H1 (cell line): ENCODE data around the gene KCNMA1. TPM values are rescaled to one million over a fixed set of nuclear protein-coding genes. Genes with fewer than 3 reads are reported as not detected.

Source experiments
- CTCF ChIA-PET: fragments of 300-600 bp; sonication (Branson Sonifier 250); formaldehyde crosslinking; loops from one replicate; lab custom pipeline; 2021; ENCODE audit not compliant: partially characterized antibody; lab: Charles Lee
- POLR2A ChIA-PET: fragments of 300-600 bp; sonication (Branson Sonifier 250); formaldehyde crosslinking; loops from one replicate; lab custom pipeline; 2021; ENCODE audit warnings: inconsistent platforms; ENCODE audit not compliant: partially characterized antibody; lab: Charles Lee
- DNase-seq, 2 experiments: peaks; one replicate each; pipeline versions ENCODE4 v3.0.0 to v3.0.0-alpha.2; 2010 to 2022; ENCODE audit warnings: low spot score in 2 of 2, low read depth in 1 of 2, mixed read lengths in 1 of 2
- FAIRE-seq: peaks from 2 replicates; lab custom pipeline; 2011; peaks lifted over from hg19 to GRCh38; lab: Jason Lieb, UNC
- H2AFZ ChIP-seq: 2 replicates; pipeline ENCODE4 v1.8.1; 2012; ENCODE audit warnings: low read length, inconsistent platforms
- H2AK5ac ChIP-seq: 2 replicates; pipeline ENCODE4 v1.6.1; 2013; ENCODE audit warnings: low read depth, low read length
- H2BK120ac ChIP-seq: replicated peaks from 2 replicates; pipeline ENCODE3; 2013; ENCODE audit warnings: low read depth, low read length, inconsistent platforms
- H2BK12ac ChIP-seq: 2 replicates; pipeline ENCODE4 v1.6.1; 2013; ENCODE audit warnings: low read depth, low read length
- H2BK15ac ChIP-seq: 2 replicates; pipeline ENCODE4 v1.6.1; 2013; ENCODE audit warnings: low read length
- H2BK20ac ChIP-seq: 2 replicates; pipeline ENCODE4 v1.6.1; 2013; ENCODE audit warnings: low read length
- H2BK5ac ChIP-seq: 2 replicates; pipeline ENCODE4 v1.6.1; 2013; ENCODE audit warnings: low read depth, low read length
- H3K14ac ChIP-seq: 2 replicates; pipeline ENCODE4 v1.6.1; 2013; ENCODE audit warnings: inconsistent platforms; ENCODE audit not compliant: insufficient read length
- H3K18ac ChIP-seq: 2 replicates; pipeline ENCODE4 v1.6.1; 2013; ENCODE audit warnings: low read length; ENCODE audit errors: extremely low read depth
- H3K23ac ChIP-seq: 2 replicates; pipeline ENCODE4 v1.6.1; 2013; ENCODE audit warnings: inconsistent platforms; ENCODE audit not compliant: insufficient read length
- H3K23me2 ChIP-seq: 2 replicates; pipeline ENCODE4 v1.6.1; 2013; ENCODE audit warnings: low read depth, low read length
- H3K27ac ChIP-seq: 2 replicates; pipeline ENCODE4 v1.6.1; 2011; ENCODE audit warnings: low read depth, low read length, inconsistent platforms
- H3K27me3 ChIP-seq, 4 experiments: replicated peaks in 1 of 4; 1 replicate in 1 of 4; 2 replicates in 3 of 4; pipeline versions ENCODE4 v1.6.1 to v1.8.1; 2011 to 2013; ENCODE audit warnings: low read length in 3 of 4, mild to moderate bottlenecking in 3 of 4, inconsistent platforms in 2 of 4, mixed read lengths in 2 of 4, moderate library complexity in 1 of 4; ENCODE audit not compliant: control insufficient read depth in 3 of 4, insufficient read depth in 3 of 4; ENCODE audit errors: extremely low read depth in 1 of 4
- H3K36me3 ChIP-seq, 4 experiments: 2 replicates each; pipeline versions ENCODE4 v1.6.1 to v1.8.1; 2011 to 2013; ENCODE audit warnings: mild to moderate bottlenecking in 4 of 4, low read length in 3 of 4, moderate library complexity in 2 of 4, control low read depth in 1 of 4, inconsistent platforms in 1 of 4; ENCODE audit not compliant: insufficient read depth in 4 of 4, control insufficient read depth in 2 of 4
- H3K4ac ChIP-seq: replicated peaks from 2 replicates; pipeline ENCODE3; 2013; ENCODE audit warnings: low read length, low read depth, mixed read lengths, inconsistent platforms; ENCODE audit not compliant: insufficient read length
- H3K4me1 ChIP-seq, 4 experiments: replicated peaks in 1 of 4; 1 replicate in 1 of 4; 2 replicates in 3 of 4; pipeline versions ENCODE4 v1.6.1 to v1.8.1; 2011 to 2013; ENCODE audit warnings: low read length in 3 of 4, inconsistent platforms in 2 of 4, mixed read lengths in 1 of 4; ENCODE audit not compliant: insufficient read depth in 4 of 4, control insufficient read depth in 3 of 4
- H3K4me2 ChIP-seq, 2 experiments: 2 replicates each; pipeline versions ENCODE4 v1.6.1 to v1.8.1; 2011 to 2013; ENCODE audit warnings: low read depth in 2 of 2, low read length in 2 of 2, control low read depth in 1 of 2, inconsistent platforms in 1 of 2, mild to moderate bottlenecking in 1 of 2; ENCODE audit not compliant: insufficient read depth in 1 of 2
- H3K4me3 ChIP-seq, 4 experiments: fragments of 200-600, 300-600 bp in 1 of 4; sonication (generic), shearing (Covaris generic), sonication (Bioruptor Twin) in 1 of 4; 2 replicates each; pipeline versions ENCODE4 v1.5.1 to v1.8.1; 2011 to 2016; ENCODE audit warnings: low read length in 4 of 4, low read depth in 3 of 4, control low read depth in 2 of 4, inconsistent platforms in 2 of 4, mild to moderate bottlenecking in 2 of 4, mixed read lengths in 1 of 4, moderate library complexity in 1 of 4; ENCODE audit not compliant: insufficient read depth in 2 of 4; ENCODE audit errors: extremely low read depth in 1 of 4
- H3K56ac ChIP-seq: replicated peaks from 2 replicates; pipeline ENCODE3; 2013; ENCODE audit warnings: low read depth, mild to moderate bottlenecking, mixed read lengths, low read length, inconsistent platforms; ENCODE audit not compliant: insufficient read length
- H3K79me1 ChIP-seq: 2 replicates; pipeline ENCODE4 v1.6.1; 2013; ENCODE audit warnings: low read depth, low read length, control low read depth
- H3K79me2 ChIP-seq, 2 experiments: 2 replicates each; pipeline versions ENCODE4 v1.6.1 to v1.8.1; 2012 to 2013; ENCODE audit warnings: low read length in 2 of 2, mild to moderate bottlenecking in 2 of 2, inconsistent platforms in 1 of 2; ENCODE audit not compliant: insufficient read depth in 2 of 2, control insufficient read depth in 1 of 2
- H3K9ac ChIP-seq, 4 experiments: replicated peaks in 1 of 4; 1 replicate in 1 of 4; 2 replicates in 3 of 4; pipeline versions ENCODE4 v1.6.1 to v1.8.1; 2011 to 2013; ENCODE audit warnings: low read depth in 3 of 4, low read length in 3 of 4, control low read depth in 2 of 4, mild to moderate bottlenecking in 2 of 4, moderate library complexity in 2 of 4, inconsistent platforms in 1 of 4; ENCODE audit errors: extremely low read depth in 1 of 4
- H3K9me3 ChIP-seq, 2 experiments: 2 replicates each; pipeline versions ENCODE4 v1.6.1 to v1.8.1; 2012 to 2013; ENCODE audit warnings: mild to moderate bottlenecking in 2 of 2, moderate library complexity in 2 of 2, control low read depth in 1 of 2, inconsistent platforms in 1 of 2, low read depth in 1 of 2, low read length in 1 of 2, mixed read lengths in 1 of 2; ENCODE audit not compliant: insufficient read depth in 2 of 2
- H4K20me1 ChIP-seq, 2 experiments: replicated peaks in 1 of 2; 2 replicates each; pipeline versions ENCODE3 to v1.8.1; 2011 to 2013; ENCODE audit warnings: inconsistent platforms in 2 of 2, low read length in 2 of 2, mild to moderate bottlenecking in 1 of 2; ENCODE audit not compliant: insufficient read depth in 2 of 2, control insufficient read depth in 1 of 2
- H4K5ac ChIP-seq: 2 replicates; pipeline ENCODE4 v1.6.1; 2013; ENCODE audit warnings: low read length, low read depth, mixed read lengths, inconsistent platforms; ENCODE audit not compliant: insufficient read length
- H4K8ac ChIP-seq: 2 replicates; pipeline ENCODE4 v1.8.0; 2013; ENCODE audit warnings: mild to moderate bottlenecking, moderate library complexity, low read length, inconsistent platforms; ENCODE audit not compliant: insufficient read depth; ENCODE audit errors: extremely low read depth
- H4K91ac ChIP-seq: replicated peaks from 2 replicates; pipeline ENCODE3; 2013; ENCODE audit warnings: low read length, mixed read lengths, inconsistent platforms; ENCODE audit not compliant: insufficient read length
- ASH2L ChIP-seq: fragments of 200-600, 300-600 bp; sonication (generic); IDR thresholded peaks from one replicate; pipeline ENCODE4 v1.7.1; 2017; ENCODE audit warnings: low read length
- BRCA1 ChIP-seq: IDR thresholded peaks from 2 replicates; pipeline ENCODE4 v1.6.1; 2012; ENCODE audit warnings: low read depth, low read length, improper control_type of control experiment
- EZH2 ChIP-seq: fragments of 200-600 bp; sonication (generic); IDR thresholded peaks from 2 replicates; pipeline ENCODE4 v1.7.1; 2012; ENCODE audit warnings: low read depth, mild to moderate bottlenecking, moderate library complexity, low read length, inconsistent platforms; ENCODE audit not compliant: severe bottlenecking
- JUN ChIP-seq: IDR thresholded peaks from 2 replicates; pipeline ENCODE4 v1.6.1; 2011; ENCODE audit warnings: low read depth, mild to moderate bottlenecking, improper control_type of control experiment, low read length
- KDM5A ChIP-seq: fragments of 200-600 bp; IDR thresholded peaks from 2 replicates; pipeline ENCODE4 v1.7.1; 2012; ENCODE audit warnings: mild to moderate bottlenecking, low read length, inconsistent platforms, mixed read lengths
- NRF1 ChIP-seq: IDR thresholded peaks from 2 replicates; pipeline ENCODE4 v1.6.1; 2011; ENCODE audit warnings: mild to moderate bottlenecking, low read depth, low read length, improper control_type of control experiment
- SP1 ChIP-seq: IDR thresholded peaks from 2 replicates; pipeline ENCODE4 v1.6.1; 2011; ENCODE audit warnings: low read depth, low read length
- SP2 ChIP-seq: IDR thresholded peaks from 2 replicates; pipeline ENCODE4 v1.6.1; 2012; ENCODE audit warnings: mild to moderate bottlenecking, low read length, inconsistent platforms
- TAF1 ChIP-seq: IDR thresholded peaks from 2 replicates; pipeline ENCODE4 v1.6.1; 2011; ENCODE audit warnings: mild to moderate bottlenecking, low read depth, low read length
- WGBS, 2 experiments: shearing (Covaris generic) in 1 of 2; methylation state at CpG; one replicate each; pipeline versions ENCODE4 v1.1.6 to v1.1.7; 2013 to 2015; ENCODE audit warnings: low lambda C conversion rate in 2 of 2, mixed read lengths in 2 of 2, inconsistent platforms in 1 of 2, low coverage in 1 of 2, missing lambda C conversion rate in 1 of 2; ENCODE audit not compliant: insufficient replicate concordance in 2 of 2, insufficient coverage in 1 of 2, insufficient read length in 1 of 2; ENCODE audit errors: extremely low coverage in 1 of 2, missing lambda C conversion rate in 1 of 2; 5-methylcytosine and 5-hydroxymethylcytosine counted together
- polyA plus RNA-seq, 7 experiments: library from polyadenylated mRNA; depleted of rRNA in 3 of 7; stranded (reverse) in 5 of 7; unstranded in 2 of 7; fragments of >200 nt in 5 of 7; fragments of 200-250 nt in 2 of 7; gene quantifications; 1 replicate in 5 of 7; 2 replicates in 1 of 7; 4 replicates in 1 of 7; pipeline versions ENCODE4 v1.2.1 to v1.2.3, GENCODE V29; 2011 to 2013; ENCODE audit warnings: missing spikeins in 2 of 7, mixed read lengths in 2 of 7
- total RNA-seq: library from RNA; stranded (reverse); fragmentation: NEBNext Ultra II Directional; extraction: Animal tissue kit (Norgen Biotek cat#: 25700); gene quantifications from 2 replicates; pipeline ENCODE4 v1.2.1, GENCODE V29; 2021
- TF ChIP-seq, protein P1 (sequence below): IDR thresholded peaks from 2 replicates; pipeline ENCODE4 v1.6.1; 2011; ENCODE audit warnings: low read depth, mild to moderate bottlenecking, low read length; ENCODE audit not compliant: insufficient read depth
- TF ChIP-seq, protein P2 (sequence below), 3 experiments: IDR thresholded peaks; 1 replicate in 2 of 3; 2 replicates in 1 of 3; pipeline versions ENCODE4 v1.5.1 to v1.6.1; 2011; ENCODE audit warnings: low read length in 3 of 3, mild to moderate bottlenecking in 3 of 3, inconsistent platforms in 2 of 3, low read depth in 1 of 3, moderate library complexity in 1 of 3; ENCODE audit not compliant: insufficient read depth in 1 of 3; ENCODE audit errors: control extremely low read depth in 1 of 3

KCNMA1 gene
- total and polyA plus RNA-seq, 2 of the 8 experiments (the other 6 are each of a cell fraction or from before 2014, with no cell fraction given), result 10.2 to 11.1 TPM

DNA sequence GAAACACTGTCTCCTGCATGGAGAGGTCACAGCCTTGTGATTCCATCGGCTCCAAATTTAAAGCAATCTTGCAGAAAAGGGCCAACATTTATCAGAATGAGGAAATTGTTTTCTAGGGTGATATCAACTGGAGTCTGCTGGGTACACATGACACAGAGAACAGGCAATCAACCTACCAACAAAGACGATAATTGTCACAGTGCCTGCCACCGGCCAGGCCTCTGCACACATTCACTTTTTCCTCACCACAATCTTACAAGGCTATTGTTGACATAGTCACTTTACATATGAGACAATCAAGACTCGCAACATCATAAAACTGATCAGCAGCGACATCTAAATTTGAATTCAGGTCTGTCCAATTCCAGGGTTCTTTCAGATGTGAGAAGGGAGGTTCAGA is 189.4 kb downstream of the KCNMA1 start:
- no peak overlapping the region for H2BK15ac ChIP-seq
- no peak overlapping the region for H2AFZ ChIP-seq
- DNase-seq (no peak), FAIRE-seq (no peak)
- H4K8ac ChIP-seq, result no peak overlapping the region
- WGBS, 2 experiments, result 94% methylated on average over 5 of the region's 5 CpGs; no CpG with 5 or more reads in 1 of the 2 experiments
- no peak overlapping the region for H3K18ac ChIP-seq
- no peak overlapping the region for H3K23ac ChIP-seq
- no peaks in the 10 kb centered on the region for H4K20me1 ChIP-seq
- H2BK20ac ChIP-seq, result no peak overlapping the region
- no peak overlapping the region for H2BK120ac ChIP-seq
- CTCF ChIA-PET, result interaction anchor here (1.4 to 1.5 kb wide), 2 partner anchors 19 to 187 kb away, joined by 3 to 4 read pairs; no protein-coding TSS in a partner anchor
- no peak overlapping the region for H4K91ac ChIP-seq
- H2BK12ac ChIP-seq, result no peak overlapping the region
- no peaks in the 10 kb centered on the region for H3K36me3 ChIP-seq
- H3K9me3 ChIP-seq, result no peaks in the 10 kb centered on the region
- no peak overlapping the region for H2BK5ac ChIP-seq
- no peaks in the 10 kb centered on the region for H3K79me2 ChIP-seq
- H3K79me1 ChIP-seq, result no peaks in the 10 kb centered on the region
- no peaks in the 10 kb centered on the region; the same call in 1 of the 2 replicates for H3K23me2 ChIP-seq
- no peak overlapping the region for H3K27ac ChIP-seq
- no peak overlapping the region for H3K14ac ChIP-seq
- peaks cover 0 to 5% (median 2%) of the 10 kb centered on the region in 4 experiments; a peak in 3 of 7 replicates for H3K4me1 ChIP-seq
- POLR2A ChIA-PET, result no interaction called here
- no peak overlapping the region for H3K4me2 ChIP-seq
- TF ChIP-seq, protein P1, sequence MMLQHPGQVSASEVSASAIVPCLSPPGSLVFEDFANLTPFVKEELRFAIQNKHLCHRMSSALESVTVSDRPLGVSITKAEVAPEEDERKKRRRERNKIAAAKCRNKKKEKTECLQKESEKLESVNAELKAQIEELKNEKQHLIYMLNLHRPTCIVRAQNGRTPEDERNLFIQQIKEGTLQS, result no peak
- TF ChIP-seq SP1 (no peak), TAF1 (no peak), EZH2 (no peak), KDM5A (no peak), ASH2L (no peak), JUN (no peak), BRCA1 (no peak), NRF1 (no peak), SP2 (no peak)
- TF ChIP-seq, protein P2, sequence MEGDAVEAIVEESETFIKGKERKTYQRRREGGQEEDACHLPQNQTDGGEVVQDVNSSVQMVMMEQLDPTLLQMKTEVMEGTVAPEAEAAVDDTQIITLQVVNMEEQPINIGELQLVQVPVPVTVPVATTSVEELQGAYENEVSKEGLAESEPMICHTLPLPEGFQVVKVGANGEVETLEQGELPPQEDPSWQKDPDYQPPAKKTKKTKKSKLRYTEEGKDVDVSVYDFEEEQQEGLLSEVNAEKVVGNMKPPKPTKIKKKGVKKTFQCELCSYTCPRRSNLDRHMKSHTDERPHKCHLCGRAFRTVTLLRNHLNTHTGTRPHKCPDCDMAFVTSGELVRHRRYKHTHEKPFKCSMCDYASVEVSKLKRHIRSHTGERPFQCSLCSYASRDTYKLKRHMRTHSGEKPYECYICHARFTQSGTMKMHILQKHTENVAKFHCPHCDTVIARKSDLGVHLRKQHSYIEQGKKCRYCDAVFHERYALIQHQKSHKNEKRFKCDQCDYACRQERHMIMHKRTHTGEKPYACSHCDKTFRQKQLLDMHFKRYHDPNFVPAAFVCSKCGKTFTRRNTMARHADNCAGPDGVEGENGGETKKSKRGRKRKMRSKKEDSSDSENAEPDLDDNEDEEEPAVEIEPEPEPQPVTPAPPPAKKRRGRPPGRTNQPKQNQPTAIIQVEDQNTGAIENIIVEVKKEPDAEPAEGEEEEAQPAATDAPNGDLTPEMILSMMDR (IDR thresholded peaks at IDR 0.05; ENCODE audit: control extremely low read depth in 1 of 3, insufficient read depth in 1 of 3, low read depth in 1 of 3, low read length in 3 of 3), result no peak
- H3K9ac ChIP-seq, result no peak overlapping the region
- no peak overlapping the region for H3K56ac ChIP-seq
- H3K27me3 ChIP-seq, result no peaks in the 10 kb centered on the region
- H4K5ac ChIP-seq, result no peak overlapping the region
- no peak overlapping the region for H3K4ac ChIP-seq
- no peak overlapping the region for H2AK5ac ChIP-seq
- no peak overlapping the region for H3K4me3 ChIP-seq
